ENCODE measurements around the gene SNED1.

- TF ChIP-seq CTCF (IDR thresholded peaks at IDR 0.05; ENCODE audit: borderline replicate concordance, extremely low read depth, low read length, poor library complexity, severe bottlenecking) = no peak
- TF ChIP-seq EZH2 (IDR thresholded peaks at IDR 0.05; ENCODE audit: borderline replicate concordance, low read depth, low read length, severe bottlenecking) = no peak
Observed at GRCh38 chr2:240968731-240969624, 29.4 kb upstream of the SNED1 start.
